Activated naive CD8-positive, alpha-beta T cell treated with anti-CD3 and anti-CD28 coated beads, Interleukin-2, amount 10 ng/mL, durations not matched to agents 7 days and 5 days (primary cell): Measurements from ENCODE around the gene ANK3. TPM values are rescaled to one million over a fixed set of nuclear protein-coding genes. Genes with fewer than 3 reads are reported as not detected.

Experiments used
- ATAC-seq: fragments of 150-1000 bp; cut with Tn5 transposase; one replicate; pipeline ENCODE4 v1.10.0; 2021; ENCODE audit warnings: low read depth, moderate library complexity
- POLR2A ChIA-PET: fragments of 350-600 bp; sonication (Branson Sonifier 250); formaldehyde crosslinking; loops from one replicate; lab custom pipeline; 2021; ENCODE audit warnings: antibody characterized with exemption; lab: Charles Lee
- DNase-seq: peaks from one replicate; pipeline ENCODE4 v3.0.0; 2021
- H3K27ac Mint-ChIP-seq: one replicate; pipeline ENCODE4 v1.8.0; 2022; ENCODE audit warnings: mild to moderate bottlenecking, mixed read lengths
- H3K27me3 Mint-ChIP-seq: one replicate; pipeline ENCODE4 v1.8.0; 2022; ENCODE audit warnings: mild to moderate bottlenecking, moderate library complexity, mixed read lengths
- H3K36me3 Mint-ChIP-seq: one replicate; pipeline ENCODE4 v1.8.0; 2021; ENCODE audit warnings: mild to moderate bottlenecking, mixed read lengths
- H3K4me1 Mint-ChIP-seq: one replicate; pipeline ENCODE4 v1.8.0; 2021; ENCODE audit warnings: mixed read lengths
- H3K4me3 Mint-ChIP-seq: one replicate; pipeline ENCODE4 v1.8.0; 2022; ENCODE audit warnings: mild to moderate bottlenecking, moderate library complexity, mixed read lengths
- H3K9me3 Mint-ChIP-seq: one replicate; pipeline ENCODE4 v1.8.0; 2021; ENCODE audit warnings: mixed read lengths
- total RNA-seq, 2 experiments: library from RNA; stranded (reverse); gene quantifications; one replicate each; pipeline ENCODE4 v1.2.3, GENCODE V29; 2021

ANK3 gene
- total RNA-seq, 2 experiments from 2014 or later: 3.6 to 4.8 TPM

DNA sequence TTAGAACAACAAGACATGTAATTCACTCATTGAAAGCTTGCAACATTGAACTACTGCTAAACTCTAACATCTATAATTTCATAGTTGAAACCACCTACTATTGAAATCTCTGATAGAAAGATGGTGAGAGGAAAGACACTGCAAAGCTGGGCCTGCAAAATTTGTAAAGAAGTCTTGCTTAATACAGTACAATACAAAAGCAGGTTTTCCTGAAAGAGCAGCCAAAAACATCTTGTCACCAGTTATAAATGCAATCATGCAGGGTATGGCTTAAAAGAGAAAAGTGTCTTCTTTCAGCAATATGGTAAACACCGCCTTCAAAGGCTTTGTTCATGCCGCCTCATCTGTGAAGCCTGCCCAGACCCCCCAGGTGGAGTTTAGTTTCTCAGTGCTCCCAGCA, 109.2 kb downstream of the ANK3 start:
- no peak for ATAC-seq
- no peaks in the 10 kb centered on the region for H3K4me1 Mint-ChIP-seq
- DNase-seq: no peak
- H3K27me3 Mint-ChIP-seq: no peaks in the 10 kb centered on the region
- H3K36me3 Mint-ChIP-seq: no peaks in the 10 kb centered on the region
- H3K4me3 Mint-ChIP-seq: no peak overlapping the region
- H3K9me3 Mint-ChIP-seq: no peaks in the 10 kb centered on the region
- no peak overlapping the region for H3K27ac Mint-ChIP-seq
- POLR2A ChIA-PET: no interaction called here

DNA sequence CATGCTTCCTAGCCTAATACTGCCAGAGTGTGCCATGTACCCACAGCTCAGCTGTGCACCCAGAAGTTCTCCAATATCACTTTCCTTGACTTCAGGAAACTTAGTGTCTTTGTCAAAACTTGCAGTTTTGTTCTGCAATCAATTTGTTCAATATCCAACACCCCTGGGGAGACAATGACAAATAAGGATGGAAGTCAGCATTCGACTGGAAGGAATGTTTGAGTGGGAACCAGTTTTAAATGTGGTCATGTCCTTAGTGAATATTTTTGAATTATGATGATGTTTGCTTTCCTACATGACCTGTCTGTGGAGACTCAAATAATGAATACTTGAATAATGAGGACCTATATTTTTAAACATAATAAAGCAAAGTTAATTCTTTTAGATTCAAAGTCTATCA, 112.0 kb downstream of the ANK3 start:
- Mint-ChIP-seq H3K27me3 (no peaks in the 10 kb centered on the region), H3K4me3 (no peak overlapping the region), H3K4me1 (no peaks in the 10 kb centered on the region), H3K9me3 (no peaks in the 10 kb centered on the region), H3K27ac (no peak overlapping the region), H3K36me3 (no peaks in the 10 kb centered on the region)
- POLR2A ChIA-PET: no interaction called here
- DNase-seq (no peak), ATAC-seq (no peak)

- Mint-ChIP-seq H3K36me3 (no peaks in the 10 kb centered on the region), H3K9me3 (no peaks in the 10 kb centered on the region), H3K27me3 (no peaks in the 10 kb centered on the region), H3K4me3 (no peak overlapping the region), H3K4me1 (no peaks in the 10 kb centered on the region), H3K27ac (no peak overlapping the region)
- ATAC-seq (no peak), DNase-seq (no peak)
- POLR2A ChIA-PET: no interaction called here
Measured at GRCh38 chr10:60276232-60276631, 113.4 kb downstream of the ANK3 start.

- DNase-seq: no peak
- POLR2A ChIA-PET: no interaction called here
- Mint-ChIP-seq H3K4me1 (no peaks in the 10 kb centered on the region), H3K9me3 (no peaks in the 10 kb centered on the region), H3K36me3 (no peaks in the 10 kb centered on the region), H3K4me3 (no peak overlapping the region), H3K27ac (no peak overlapping the region), H3K27me3 (no peaks in the 10 kb centered on the region)
- ATAC-seq: no peak
Measured at GRCh38 chr10:60271319-60272040, 118.2 kb downstream of the ANK3 start.

DNA sequence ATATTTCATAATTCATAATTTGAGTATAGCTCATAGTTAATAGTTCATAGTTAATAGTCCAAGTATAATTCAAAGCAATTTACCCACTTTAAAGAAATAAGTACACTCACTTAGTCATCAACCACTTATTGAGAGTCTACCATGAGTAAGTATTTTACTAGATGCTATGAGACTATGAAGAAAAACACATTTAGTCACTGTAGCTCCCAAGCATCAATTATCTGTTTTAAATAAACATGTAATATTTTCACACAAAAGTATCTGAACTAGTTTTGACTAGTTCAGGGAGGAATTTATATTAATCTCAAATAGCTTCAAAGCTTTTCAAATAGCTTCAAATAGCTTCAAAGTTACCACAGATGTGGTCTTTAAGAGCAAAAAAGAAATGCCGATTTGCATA, 119.2 kb downstream of the ANK3 start:
- no peaks in the 10 kb centered on the region for H3K9me3 Mint-ChIP-seq
- H3K36me3 Mint-ChIP-seq: no peaks in the 10 kb centered on the region
- no peak overlapping the region for H3K4me3 Mint-ChIP-seq
- DNase-seq (no peak), ATAC-seq (no peak)
- H3K4me1 Mint-ChIP-seq: no peaks in the 10 kb centered on the region
- POLR2A ChIA-PET: no interaction called here
- no peak overlapping the region for H3K27ac Mint-ChIP-seq
- no peaks in the 10 kb centered on the region for H3K27me3 Mint-ChIP-seq

- POLR2A ChIA-PET: no interaction called here
- H3K27me3 Mint-ChIP-seq: peaks cover 2% of the 10 kb centered on the region
Measured at GRCh38 chr10:60267802-60268201, 121.9 kb downstream of the ANK3 start.

GRCh38 chr10:60266513-60266912, 123.2 kb downstream of the ANK3 start:
- ATAC-seq (no peak), DNase-seq (no peak)
- Mint-ChIP-seq H3K27ac (no peak overlapping the region), H3K27me3 (peaks cover 2% of the 10 kb centered on the region), H3K36me3 (no peaks in the 10 kb centered on the region), H3K4me1 (no peaks in the 10 kb centered on the region), H3K4me3 (no peak overlapping the region), H3K9me3 (no peaks in the 10 kb centered on the region)
- POLR2A ChIA-PET: no interaction called here

More at GRCh38 chr10:60267802-60268201, 121.9 kb downstream of the ANK3 start:
- Mint-ChIP-seq H3K4me3 (no peak overlapping the region), H3K9me3 (no peaks in the 10 kb centered on the region), H3K36me3 (no peaks in the 10 kb centered on the region), H3K4me1 (no peaks in the 10 kb centered on the region), H3K27ac (no peak overlapping the region)
- ATAC-seq (no peak), DNase-seq (no peak)

- peaks cover 2% of the 10 kb centered on the region for H3K4me1 Mint-ChIP-seq
- H3K27ac Mint-ChIP-seq: no peak overlapping the region
- no peaks in the 10 kb centered on the region for H3K36me3 Mint-ChIP-seq
- ATAC-seq (no peak), DNase-seq (no peak)
- no peak overlapping the region for H3K4me3 Mint-ChIP-seq
- H3K27me3 Mint-ChIP-seq: peaks cover 5% of the 10 kb centered on the region
- no peaks in the 10 kb centered on the region for H3K9me3 Mint-ChIP-seq
- POLR2A ChIA-PET: no interaction called here
Measured at GRCh38 chr10:60262647-60263126, 127.0 kb downstream of the ANK3 start.

DNA sequence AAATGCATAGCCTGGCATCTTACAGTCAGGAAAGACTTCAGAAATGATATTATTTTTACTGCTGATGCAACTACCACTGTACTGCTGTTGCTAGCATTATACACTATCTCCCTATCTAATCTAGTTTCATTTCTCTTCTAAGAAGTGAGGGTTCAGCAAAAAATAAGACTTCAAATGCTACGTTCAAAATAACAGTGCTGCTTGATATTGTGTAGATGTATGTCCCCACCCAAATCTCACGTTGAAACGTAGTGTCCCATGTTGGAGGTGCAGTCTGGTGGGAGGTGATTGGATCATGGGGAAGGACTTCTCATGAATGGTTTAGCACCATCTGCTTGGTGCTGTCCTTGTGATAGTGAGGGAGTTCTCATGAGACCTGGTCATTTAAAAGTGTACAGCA, 129.4 kb downstream of the ANK3 start:
- Mint-ChIP-seq H3K27ac (no peak overlapping the region), H3K4me3 (no peak overlapping the region)
- no peak for ATAC-seq

GRCh38 chr10:60258429-60258797, 131.3 kb downstream of the ANK3 start:
- Mint-ChIP-seq H3K9me3 (no peaks in the 10 kb centered on the region), H3K4me1 (peaks cover 2% of the 10 kb centered on the region), H3K27me3 (peaks cover 6% of the 10 kb centered on the region), H3K27ac (no peak overlapping the region), H3K4me3 (no peak overlapping the region), H3K36me3 (no peaks in the 10 kb centered on the region)
- ATAC-seq: no peak
- DNase-seq: no peak
- POLR2A ChIA-PET: no interaction called here

More for the DNA sequence above, 129.4 kb downstream of the ANK3 start:
- POLR2A ChIA-PET: no interaction called here
- H3K36me3 Mint-ChIP-seq: no peaks in the 10 kb centered on the region
- peaks cover 5% of the 10 kb centered on the region for H3K27me3 Mint-ChIP-seq
- H3K9me3 Mint-ChIP-seq: no peaks in the 10 kb centered on the region
- no peak for DNase-seq
- H3K4me1 Mint-ChIP-seq: peaks cover 2% of the 10 kb centered on the region

- peaks cover 2% of the 10 kb centered on the region for H3K4me1 Mint-ChIP-seq
- no peaks in the 10 kb centered on the region for H3K9me3 Mint-ChIP-seq
- no peaks in the 10 kb centered on the region for H3K36me3 Mint-ChIP-seq
- peaks cover 5% of the 10 kb centered on the region for H3K27me3 Mint-ChIP-seq
- DNase-seq: no peak
- ATAC-seq: no peak
- no peak overlapping the region for H3K27ac Mint-ChIP-seq
- POLR2A ChIA-PET: no interaction called here
- no peak overlapping the region for H3K4me3 Mint-ChIP-seq
Measured at GRCh38 chr10:60257767-60258428, 131.8 kb downstream of the ANK3 start.

DNA sequence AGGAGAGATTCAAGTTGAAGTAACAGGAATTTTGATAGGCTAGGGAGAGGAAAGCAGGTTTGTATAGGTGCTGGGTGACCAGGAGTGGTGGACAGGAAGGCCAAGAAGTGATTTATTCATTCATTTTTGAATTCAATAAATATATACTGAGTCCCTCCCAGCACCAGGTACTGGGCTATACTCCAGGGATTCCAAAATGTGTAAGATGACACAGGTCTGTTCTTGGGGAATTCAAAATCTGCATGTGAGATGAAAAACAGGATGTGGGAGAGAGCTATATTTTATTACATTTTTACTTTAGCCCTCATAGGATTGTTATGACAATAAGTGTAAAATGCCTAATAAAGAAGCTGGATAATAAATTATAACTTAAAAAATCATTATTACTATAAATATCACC, 134.9 kb downstream of the ANK3 start:
- POLR2A ChIA-PET: no interaction called here
- Mint-ChIP-seq H3K4me1 (no peaks in the 10 kb centered on the region), H3K36me3 (no peaks in the 10 kb centered on the region)

GRCh38 chr10:60253484-60253883, 136.2 kb downstream of the ANK3 start:
- POLR2A ChIA-PET: no interaction called here
- Mint-ChIP-seq H3K27ac (no peak overlapping the region), H3K27me3 (peaks cover 4% of the 10 kb centered on the region), H3K4me1 (no peaks in the 10 kb centered on the region), H3K4me3 (no peak overlapping the region), H3K36me3 (no peaks in the 10 kb centered on the region), H3K9me3 (no peaks in the 10 kb centered on the region)
- ATAC-seq (no peak), DNase-seq (no peak)

More for the DNA sequence above, 134.9 kb downstream of the ANK3 start:
- H3K4me3 Mint-ChIP-seq: no peak overlapping the region
- H3K9me3 Mint-ChIP-seq: no peaks in the 10 kb centered on the region
- DNase-seq: no peak
- no peak for ATAC-seq
- H3K27me3 Mint-ChIP-seq: peaks cover 8% of the 10 kb centered on the region
- no peak overlapping the region for H3K27ac Mint-ChIP-seq

DNA sequence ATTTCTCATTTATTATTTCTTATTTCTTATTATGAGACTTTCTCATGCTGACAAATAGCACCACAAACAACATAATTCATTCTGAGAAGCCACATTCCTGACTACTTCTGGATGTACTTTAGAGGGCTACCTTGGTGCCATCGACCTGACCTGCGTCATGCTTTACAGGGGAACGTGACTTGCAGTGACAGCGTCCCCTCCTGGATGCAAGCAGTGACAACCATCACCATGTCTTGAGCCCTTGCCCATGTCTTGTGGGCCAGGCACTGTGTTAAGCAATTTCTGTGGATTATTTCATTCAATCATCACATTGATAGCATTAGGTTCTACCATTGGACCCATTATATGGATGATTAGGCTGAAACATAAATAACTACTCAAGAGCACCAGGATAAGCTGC, 137.0 kb downstream of the ANK3 start:
- no peak overlapping the region for H3K27ac Mint-ChIP-seq
- H3K36me3 Mint-ChIP-seq: no peaks in the 10 kb centered on the region
- H3K4me1 Mint-ChIP-seq: no peaks in the 10 kb centered on the region
- no peak for ATAC-seq
- peaks cover 4% of the 10 kb centered on the region for H3K27me3 Mint-ChIP-seq
- no peaks in the 10 kb centered on the region for H3K9me3 Mint-ChIP-seq
- H3K4me3 Mint-ChIP-seq: no peak overlapping the region
- POLR2A ChIA-PET: no interaction called here
- DNase-seq: no peak
